Memory B cell (primary cell): ENCODE data around the gene SLC25A21.

Source experiments
- ATAC-seq: fragments of 150-1000 bp; cut with Tn5 transposase; 2 replicates; pipeline ENCODE4 v1.10.0; 2021; ENCODE audit warnings: low read depth, mild to moderate bottlenecking, moderate library complexity
- DNase-seq, 2 donors: peaks; one replicate each; pipeline ENCODE4 v3.0.0; 2022; ENCODE audit warnings: low spot score in 2 of 2
- H3K27ac Mint-ChIP-seq: one replicate; pipeline ENCODE4 v1.8.0; 2022; ENCODE audit warnings: mild to moderate bottlenecking, moderate library complexity, mixed read lengths
- H3K27me3 Mint-ChIP-seq: one replicate; pipeline ENCODE4 v1.8.0; 2022; ENCODE audit warnings: mixed read lengths
- H3K36me3 Mint-ChIP-seq: one replicate; pipeline ENCODE4 v1.8.0; 2022; ENCODE audit warnings: mild to moderate bottlenecking, mixed read lengths
- H3K4me1 Mint-ChIP-seq: one replicate; pipeline ENCODE4 v1.8.0; 2022; ENCODE audit warnings: mixed read lengths
- H3K4me3 Mint-ChIP-seq: one replicate; pipeline ENCODE4 v1.8.0; 2022; ENCODE audit warnings: mild to moderate bottlenecking, moderate library complexity, mixed read lengths
- H3K9me3 Mint-ChIP-seq: one replicate; pipeline ENCODE4 v1.8.0; 2022; ENCODE audit warnings: mixed read lengths

The SLC25A21 gene

GRCh38 chr14:37115406-37115805 is 57.0 kb downstream of the SLC25A21 start:
- H3K36me3 Mint-ChIP-seq: no peaks in the 10 kb centered on the region

GRCh38 chr14:37114559-37114958 is 57.8 kb downstream of the SLC25A21 start:
- H3K27me3 Mint-ChIP-seq: no peaks in the 10 kb centered on the region
- no peak overlapping the region for H3K4me3 Mint-ChIP-seq
- H3K27ac Mint-ChIP-seq: no peak overlapping the region
- ATAC-seq: no peak
- no peaks in the 10 kb centered on the region for H3K36me3 Mint-ChIP-seq
- H3K9me3 Mint-ChIP-seq: no peaks in the 10 kb centered on the region
- DNase-seq: no peak
- H3K4me1 Mint-ChIP-seq: no peaks in the 10 kb centered on the region

More at GRCh38 chr14:37115406-37115805, 57.0 kb downstream of the SLC25A21 start:
- H3K27me3 Mint-ChIP-seq: no peaks in the 10 kb centered on the region
- no peak overlapping the region for H3K4me3 Mint-ChIP-seq
- no peak for DNase-seq
- no peak for ATAC-seq
- H3K9me3 Mint-ChIP-seq: no peaks in the 10 kb centered on the region
- no peaks in the 10 kb centered on the region for H3K4me1 Mint-ChIP-seq
- no peak overlapping the region for H3K27ac Mint-ChIP-seq

- ATAC-seq: no peak
- no peak overlapping the region for H3K27ac Mint-ChIP-seq
- H3K9me3 Mint-ChIP-seq: peaks cover 2% of the 10 kb centered on the region
- no peaks in the 10 kb centered on the region for H3K36me3 Mint-ChIP-seq
- H3K4me1 Mint-ChIP-seq: no peaks in the 10 kb centered on the region
- no peaks in the 10 kb centered on the region for H3K27me3 Mint-ChIP-seq
- no peak overlapping the region for H3K4me3 Mint-ChIP-seq
- DNase-seq: no peak
Measured at GRCh38 chr14:37114002-37114401, 58.4 kb downstream of the SLC25A21 start.

GRCh38 chr14:37098132-37098531 is 74.3 kb downstream of the SLC25A21 start:
- Mint-ChIP-seq H3K4me3 (no peak overlapping the region), H3K27ac (no peak overlapping the region), H3K36me3 (no peaks in the 10 kb centered on the region), H3K9me3 (peaks cover 6% of the 10 kb centered on the region), H3K27me3 (no peaks in the 10 kb centered on the region), H3K4me1 (no peaks in the 10 kb centered on the region)
- DNase-seq (no peak), ATAC-seq (no peak)

- H3K9me3 Mint-ChIP-seq: peaks cover 3% of the 10 kb centered on the region
- no peaks in the 10 kb centered on the region for H3K27me3 Mint-ChIP-seq
- no peaks in the 10 kb centered on the region for H3K4me1 Mint-ChIP-seq
- no peak overlapping the region for H3K4me3 Mint-ChIP-seq
- ATAC-seq: no peak
- no peaks in the 10 kb centered on the region for H3K36me3 Mint-ChIP-seq
- H3K27ac Mint-ChIP-seq: no peak overlapping the region
- no peak for DNase-seq
Measured at GRCh38 chr14:37094502-37094901, 77.9 kb downstream of the SLC25A21 start.

GRCh38 chr14:37093364-37093763 is 79.0 kb downstream of the SLC25A21 start:
- no peak for ATAC-seq
- Mint-ChIP-seq H3K4me1 (no peaks in the 10 kb centered on the region), H3K27me3 (no peaks in the 10 kb centered on the region), H3K4me3 (no peak overlapping the region), H3K27ac (no peak overlapping the region), H3K9me3 (peaks cover 2% of the 10 kb centered on the region), H3K36me3 (no peaks in the 10 kb centered on the region)
- no peak for DNase-seq

- no peak overlapping the region for H3K4me3 Mint-ChIP-seq
- DNase-seq: no peak
- no peak for ATAC-seq
- H3K36me3 Mint-ChIP-seq: no peaks in the 10 kb centered on the region
- H3K27me3 Mint-ChIP-seq: no peaks in the 10 kb centered on the region
- H3K4me1 Mint-ChIP-seq: no peaks in the 10 kb centered on the region
- H3K27ac Mint-ChIP-seq: no peak overlapping the region
- H3K9me3 Mint-ChIP-seq: peaks cover 2% of the 10 kb centered on the region
Measured at GRCh38 chr14:37091651-37092050, 80.8 kb downstream of the SLC25A21 start.

- H3K4me3 Mint-ChIP-seq: no peak overlapping the region
- H3K27me3 Mint-ChIP-seq: no peaks in the 10 kb centered on the region
- ATAC-seq: no peak
- H3K36me3 Mint-ChIP-seq: no peaks in the 10 kb centered on the region
- no peaks in the 10 kb centered on the region for H3K9me3 Mint-ChIP-seq
- no peak overlapping the region for H3K27ac Mint-ChIP-seq
- no peak for DNase-seq
- H3K4me1 Mint-ChIP-seq: no peaks in the 10 kb centered on the region
Measured at GRCh38 chr14:37090026-37090425, 82.4 kb downstream of the SLC25A21 start.

- Mint-ChIP-seq H3K27ac (no peak overlapping the region), H3K9me3 (no peaks in the 10 kb centered on the region), H3K4me3 (no peak overlapping the region), H3K27me3 (no peaks in the 10 kb centered on the region), H3K4me1 (no peaks in the 10 kb centered on the region), H3K36me3 (no peaks in the 10 kb centered on the region)
- ATAC-seq: no peak
- no peak for DNase-seq
Measured at GRCh38 chr14:37089410-37089809, 83.0 kb downstream of the SLC25A21 start.

- Mint-ChIP-seq H3K4me1 (no peaks in the 10 kb centered on the region), H3K36me3 (no peaks in the 10 kb centered on the region), H3K27me3 (no peaks in the 10 kb centered on the region), H3K4me3 (no peak overlapping the region), H3K9me3 (no peaks in the 10 kb centered on the region), H3K27ac (no peak overlapping the region)
- no peak for DNase-seq
- ATAC-seq: no peak
Measured at GRCh38 chr14:37088356-37089215, 83.8 kb downstream of the SLC25A21 start.

- no peak for ATAC-seq
- no peak for DNase-seq
- Mint-ChIP-seq H3K9me3 (no peaks in the 10 kb centered on the region), H3K27me3 (no peaks in the 10 kb centered on the region), H3K27ac (no peak overlapping the region), H3K4me3 (no peak overlapping the region), H3K36me3 (no peaks in the 10 kb centered on the region), H3K4me1 (no peaks in the 10 kb centered on the region)
Measured at GRCh38 chr14:37087520-37087919, 84.9 kb downstream of the SLC25A21 start.

- Mint-ChIP-seq H3K9me3 (peaks cover 3% of the 10 kb centered on the region), H3K4me1 (no peaks in the 10 kb centered on the region), H3K27me3 (no peaks in the 10 kb centered on the region), H3K4me3 (no peak overlapping the region), H3K27ac (no peak overlapping the region), H3K36me3 (no peaks in the 10 kb centered on the region)
- ATAC-seq: no peak
- DNase-seq: no peak
Measured at GRCh38 chr14:37083599-37083998, 88.8 kb downstream of the SLC25A21 start.

- Mint-ChIP-seq H3K27me3 (no peaks in the 10 kb centered on the region), H3K4me1 (no peaks in the 10 kb centered on the region), H3K9me3 (peaks cover 5% of the 10 kb centered on the region), H3K36me3 (no peaks in the 10 kb centered on the region), H3K4me3 (no peak overlapping the region), H3K27ac (no peak overlapping the region)
- no peak for DNase-seq
- ATAC-seq: no peak
Measured at GRCh38 chr14:37082449-37082848, 90.0 kb downstream of the SLC25A21 start.

GRCh38 chr14:37081856-37082255 is 90.5 kb downstream of the SLC25A21 start:
- H3K36me3 Mint-ChIP-seq: no peaks in the 10 kb centered on the region
- peaks cover 5% of the 10 kb centered on the region for H3K9me3 Mint-ChIP-seq
- DNase-seq: no peak
- H3K4me1 Mint-ChIP-seq: no peaks in the 10 kb centered on the region
- no peak overlapping the region for H3K27ac Mint-ChIP-seq
- no peak for ATAC-seq
- H3K4me3 Mint-ChIP-seq: no peak overlapping the region
- H3K27me3 Mint-ChIP-seq: no peaks in the 10 kb centered on the region

- Mint-ChIP-seq H3K27ac (no peak overlapping the region), H3K27me3 (no peaks in the 10 kb centered on the region), H3K4me3 (no peak overlapping the region), H3K4me1 (no peaks in the 10 kb centered on the region), H3K36me3 (no peaks in the 10 kb centered on the region), H3K9me3 (peaks cover 5% of the 10 kb centered on the region)
- DNase-seq: no peak
- no peak for ATAC-seq
Measured at GRCh38 chr14:37081218-37081617, 91.2 kb downstream of the SLC25A21 start.
